OCI-M1 (cell line): ENCODE data around the gene FXYD4.
"Not testable (repeated sequence)": the region's sequence is repeated elsewhere in the genome, so short reads cannot be mapped to it uniquely, and the experiment has no call there.

Source experiments
- DNase-seq: peaks from one replicate; lab custom pipeline; 2025; lab: John Stamatoyannopoulos, UW

FXYD4 gene

GRCh38 chr10:43371418-43371817, at the start of gene FXYD4:
TSS of gene FXYD4 (plus strand) at chr10:43371636. CDS start at chr10:43373747, 2,111 bp downstream.
- no peak for DNase-seq

- DNase-seq = no peak
These were observed 49.1 kb upstream of the FXYD4 start for GRCh38 chr10:43322331-43322730.

DNA sequence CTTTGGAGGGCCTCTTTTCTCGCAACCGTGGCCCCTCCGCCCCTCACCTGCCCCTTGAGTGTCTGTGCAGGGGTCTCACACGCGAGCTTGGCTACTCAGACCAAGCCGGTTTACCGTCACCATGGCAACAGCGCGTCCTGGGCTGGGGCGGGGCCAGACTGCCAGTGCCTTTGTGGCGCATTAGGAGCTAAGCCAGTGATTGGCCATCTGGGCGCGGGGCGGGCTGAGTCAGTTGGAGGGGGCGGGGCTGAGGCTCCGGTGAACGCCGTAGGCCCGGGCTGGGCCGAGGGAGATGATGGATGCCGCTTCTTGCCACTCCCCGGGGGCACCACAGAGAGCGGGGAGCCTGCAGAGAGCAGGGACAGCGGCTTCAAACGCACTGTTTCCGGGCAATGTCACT, 48.7 kb upstream of the FXYD4 start:
- peak; percentile 34 for DNase-seq

GRCh38 chr10:43323245-43323644, 48.2 kb upstream of the FXYD4 start:
- no peak for DNase-seq

GRCh38 chr10:43324876-43325275, 46.6 kb upstream of the FXYD4 start:
- DNase-seq = no peak

GRCh38 chr10:43327171-43327570, 44.3 kb upstream of the FXYD4 start:
- no peak for DNase-seq

DNA sequence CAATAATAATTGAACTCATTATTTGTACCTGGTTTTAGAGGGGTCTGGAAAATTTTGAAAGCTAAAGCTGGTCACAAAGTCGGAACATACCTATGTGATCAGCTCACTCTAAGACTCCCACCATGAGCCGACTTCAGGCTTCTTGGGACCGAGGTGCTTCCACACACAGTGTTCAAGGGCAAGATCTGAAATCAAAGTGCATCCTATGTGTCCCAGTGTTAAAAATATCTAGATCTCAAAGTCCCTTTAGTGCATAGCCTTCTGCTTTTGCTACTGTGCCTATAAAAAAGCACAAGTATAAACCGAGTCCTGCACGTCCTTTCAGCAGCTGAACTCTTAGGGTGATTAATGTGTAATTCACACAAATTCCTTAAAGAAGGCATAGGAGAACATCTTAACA, 43.5 kb upstream of the FXYD4 start:
- no peak for DNase-seq

DNA sequence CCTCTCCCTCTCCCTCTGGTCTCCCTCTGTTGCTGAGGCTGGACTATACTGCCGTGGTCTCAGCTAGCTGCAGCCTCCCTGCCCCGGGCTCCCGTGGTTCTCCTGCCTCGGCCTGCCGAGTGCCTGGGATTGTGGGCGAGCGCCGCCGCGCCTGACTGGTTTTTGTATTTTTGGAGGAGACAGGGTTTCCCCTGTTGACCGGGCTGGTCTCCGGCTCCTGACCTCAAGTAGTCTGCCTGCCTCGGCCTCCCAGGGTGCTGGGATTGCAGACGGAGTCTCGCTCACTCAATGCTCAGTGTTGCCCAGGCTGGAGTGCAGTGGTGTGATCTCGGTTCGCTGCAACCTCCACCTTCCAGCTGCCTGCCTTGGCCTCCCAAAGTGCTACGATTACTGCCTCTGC, 42.6 kb upstream of the FXYD4 start:
- DNase-seq = not testable (repeated sequence)

GRCh38 chr10:43329246-43329885, 42.1 kb upstream of the FXYD4 start:
- DNase-seq = not testable (repeated sequence)

GRCh38 chr10:43330049-43330823, 41.2 kb upstream of the FXYD4 start:
- DNase-seq = not testable (repeated sequence)

DNA sequence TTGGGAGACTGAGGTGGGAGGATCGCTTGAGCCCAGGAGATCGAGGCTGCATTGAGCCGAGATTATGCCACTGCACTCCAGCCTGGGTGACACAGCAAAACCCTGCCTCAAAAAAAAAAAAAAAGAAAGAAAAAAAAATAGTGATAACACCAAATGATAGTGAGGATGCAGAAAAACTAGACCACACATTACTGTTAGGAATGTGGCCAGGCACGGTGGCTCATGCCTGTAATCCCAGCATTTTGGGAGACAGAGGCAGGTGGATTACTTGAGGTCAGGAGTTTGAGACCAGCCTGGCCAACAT, 40.7 kb upstream of the FXYD4 start:
- DNase-seq = peak; percentile 41

DNA sequence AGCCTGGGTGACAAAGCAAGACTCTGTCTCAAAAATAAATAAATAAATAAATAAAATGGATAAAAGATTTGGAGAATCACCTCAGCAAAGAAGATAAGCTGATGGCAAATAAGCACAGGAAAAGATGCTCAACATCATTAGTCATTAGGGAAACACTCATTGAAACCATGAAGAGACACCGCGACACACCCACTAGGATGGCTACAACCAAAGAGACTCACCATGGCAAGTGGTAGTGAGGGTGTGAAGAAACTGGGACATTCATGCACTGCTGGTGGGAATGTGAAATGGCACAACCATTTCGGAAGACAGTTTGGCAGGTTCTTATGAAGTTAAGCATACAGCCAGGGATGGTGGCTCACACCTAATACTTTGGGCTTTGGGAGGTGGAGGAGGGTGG, 37.8 kb upstream of the FXYD4 start:
- DNase-seq = no peak

DNA sequence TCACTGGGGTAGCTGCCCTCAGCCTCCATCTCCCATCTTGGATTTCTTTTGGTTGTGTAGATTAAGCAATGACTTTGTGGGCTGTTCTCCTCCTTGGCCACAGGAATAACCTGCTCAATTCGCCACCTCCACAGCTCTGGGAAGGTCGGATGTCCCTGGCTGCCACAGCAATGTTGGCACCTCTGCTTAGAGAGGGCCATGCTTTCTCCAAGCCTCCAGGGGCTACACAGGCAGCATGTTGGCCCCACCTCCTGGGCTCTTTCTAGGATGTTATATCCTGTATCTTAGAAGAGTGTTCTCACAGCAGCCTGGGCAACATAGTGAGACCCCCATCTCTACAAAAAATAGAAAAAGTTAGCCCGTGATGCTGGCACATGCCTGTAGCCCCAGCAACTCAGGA, 35.4 kb upstream of the FXYD4 start:
- DNase-seq = no peak

DNA sequence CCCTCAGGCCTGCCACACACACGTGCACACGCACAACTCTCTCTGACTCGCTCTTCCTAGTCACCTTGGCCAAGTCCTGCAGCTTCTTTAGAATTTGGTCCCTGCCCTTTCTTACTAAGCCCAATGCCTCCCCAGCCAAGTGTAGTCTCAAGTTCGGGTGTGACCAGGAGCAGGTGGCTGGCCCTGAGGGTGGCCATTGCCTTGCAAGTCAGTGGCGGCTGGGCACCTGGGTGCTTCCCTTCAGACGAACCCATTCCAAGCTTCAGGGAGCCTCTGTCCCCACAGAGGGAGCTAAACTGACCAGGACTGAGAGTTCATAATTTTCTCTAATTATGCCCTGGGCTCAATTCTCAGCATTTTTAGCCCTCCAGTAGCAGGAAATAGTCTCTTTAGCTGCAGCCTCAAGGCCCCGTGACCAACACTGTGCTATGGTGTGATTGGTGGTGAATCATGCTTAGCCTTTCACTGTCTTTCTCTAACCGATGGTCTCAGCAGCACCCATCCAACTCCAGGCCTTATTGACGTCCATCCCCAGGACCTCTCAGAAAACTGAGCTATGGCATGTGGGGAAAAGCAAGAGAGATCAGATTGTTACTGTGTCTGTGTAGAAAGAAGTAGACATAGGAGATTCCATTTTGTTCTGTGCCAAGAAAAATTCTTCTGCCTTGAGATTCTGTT, 34.7 kb upstream of the FXYD4 start:
- no peak for DNase-seq

DNA sequence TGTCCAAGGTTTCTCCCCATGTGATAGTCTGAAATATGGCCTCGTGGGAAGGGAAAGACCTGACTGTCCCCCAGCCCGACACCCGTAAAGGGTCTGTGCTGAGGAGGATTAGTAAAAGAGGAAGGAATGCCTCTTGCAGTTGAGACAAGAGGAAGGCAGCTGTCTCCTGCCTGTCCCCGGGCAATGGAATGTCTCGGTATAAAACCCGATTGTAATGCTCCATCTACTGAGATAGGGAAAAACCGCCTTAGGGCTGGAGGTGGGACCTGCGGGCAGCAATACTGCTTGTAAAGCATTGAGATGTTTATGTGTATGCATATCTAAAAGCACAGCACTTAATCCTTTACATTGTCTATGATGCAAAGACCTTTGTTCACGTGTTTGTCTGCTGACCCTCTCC, 33.9 kb upstream of the FXYD4 start:
- DNase-seq = not testable (repeated sequence)

- DNase-seq = no peak
These were observed 33.3 kb upstream of the FXYD4 start for GRCh38 chr10:43338117-43338516.

DNA sequence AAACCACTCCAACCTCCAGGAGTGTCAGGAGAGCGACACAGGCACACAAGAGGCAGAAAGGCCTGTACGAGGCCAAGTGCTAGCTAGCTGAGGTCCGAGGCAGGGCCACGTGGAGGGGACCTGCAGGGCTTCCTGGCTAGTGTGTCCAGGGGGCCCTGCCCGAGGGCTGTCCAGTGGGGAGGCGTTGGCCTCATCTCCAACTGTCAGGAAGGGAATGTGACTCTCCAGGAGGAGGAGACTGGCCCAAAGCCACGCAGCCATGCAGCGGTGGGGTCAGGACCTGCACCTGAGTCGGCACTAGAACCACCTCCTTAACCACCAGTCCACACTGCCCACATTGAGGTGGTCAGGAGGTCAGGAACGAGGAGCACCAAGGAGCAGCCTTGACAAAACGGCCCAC, 32.3 kb upstream of the FXYD4 start:
- no peak for DNase-seq

DNA sequence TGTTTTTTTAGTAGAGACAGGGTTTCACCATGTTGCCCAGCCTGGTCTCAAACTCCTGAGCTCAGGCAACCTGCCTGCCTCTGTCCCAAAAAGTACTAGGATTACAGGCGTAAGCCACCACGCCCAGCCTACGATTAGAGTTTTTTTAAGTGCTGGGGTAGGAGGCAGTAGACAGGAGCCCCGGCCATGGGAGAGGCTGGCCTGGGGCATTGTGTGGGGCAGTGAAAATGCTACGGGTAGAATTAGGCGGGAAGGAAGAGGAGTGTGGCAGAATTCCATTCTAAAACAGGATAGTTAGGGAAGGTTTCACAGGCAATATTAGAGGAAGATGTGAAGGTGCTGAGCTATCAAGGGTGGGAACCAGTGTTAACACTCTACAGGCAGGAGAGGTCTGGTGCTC, 31.3 kb upstream of the FXYD4 start:
- no peak for DNase-seq

GRCh38 chr10:43340619-43341018, 30.8 kb upstream of the FXYD4 start:
- no peak for DNase-seq

DNA sequence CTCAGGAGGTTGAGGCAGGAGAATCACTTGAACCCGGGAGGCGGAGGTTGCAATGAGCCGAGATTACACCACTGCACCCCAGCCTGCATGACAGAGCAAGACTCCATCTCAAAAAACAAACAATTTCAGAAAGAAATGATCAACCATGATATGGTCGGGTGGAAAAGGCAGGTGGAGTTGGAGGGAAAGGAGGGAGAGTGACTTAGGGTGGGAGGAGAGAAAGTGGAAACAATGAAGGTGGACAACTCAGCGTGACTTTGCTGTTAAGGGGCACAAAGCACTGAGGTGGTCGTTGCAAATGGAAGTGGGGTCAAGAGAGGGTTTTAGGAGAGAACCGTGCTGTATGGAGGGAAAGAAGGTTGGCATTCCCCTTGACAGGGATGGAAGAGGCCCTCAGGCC, 30.0 kb upstream of the FXYD4 start:
- DNase-seq = no peak

DNA sequence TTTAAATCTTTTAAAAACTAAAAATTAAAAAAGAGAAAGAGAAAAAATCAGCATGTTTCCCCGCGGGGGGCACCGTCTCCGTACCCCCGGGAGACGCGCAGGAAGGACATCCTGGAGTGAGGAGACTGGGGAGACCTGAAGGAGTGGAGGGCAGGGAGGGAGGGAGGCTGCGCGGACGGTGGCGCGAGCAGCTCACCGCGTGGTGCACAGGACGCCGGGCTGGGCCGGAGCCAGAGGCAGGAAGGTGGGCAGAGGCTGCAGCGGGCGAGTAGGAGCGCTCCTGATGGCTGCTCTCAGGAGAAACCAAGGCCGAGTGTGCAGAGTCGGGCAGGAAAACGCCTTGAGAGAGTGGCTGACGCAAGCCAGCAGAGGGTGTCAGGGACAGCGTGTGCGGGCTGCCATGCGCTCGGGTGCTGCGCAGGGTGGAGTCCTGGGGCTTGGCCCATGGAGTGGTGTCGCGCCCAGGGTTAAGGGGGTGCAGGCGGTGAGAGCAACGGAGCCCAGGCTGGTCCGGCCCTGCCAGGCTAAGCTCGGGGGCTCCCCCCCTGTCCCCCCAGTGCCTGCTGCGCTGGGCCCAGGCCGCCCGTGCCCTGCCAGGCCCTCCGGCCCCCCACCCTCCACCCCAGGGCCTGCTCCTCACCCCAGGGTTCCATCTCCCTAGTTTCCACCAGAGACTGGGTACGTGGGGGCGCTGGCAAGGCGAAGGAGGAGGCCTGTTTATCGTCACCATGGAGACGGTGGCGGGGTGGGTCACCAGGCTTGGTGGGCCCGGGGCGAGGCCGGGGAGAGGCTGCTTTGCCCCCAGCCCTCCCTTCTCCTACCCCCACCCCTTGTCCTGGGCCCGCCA, 28.9 kb upstream of the FXYD4 start:
- no peak for DNase-seq

GRCh38 chr10:43343126-43343525, 28.3 kb upstream of the FXYD4 start:
- DNase-seq = no peak
